ENCODE results near the gene CFAP54. TPM values are rescaled to one million over a fixed set of nuclear protein-coding genes. Genes with fewer than 3 reads are reported as not detected.
"Not testable (repeated sequence)": the region's sequence is repeated elsewhere in the genome, so short reads cannot be mapped to it uniquely, and the experiment has no call there.

The CFAP54 gene
- total RNA-seq, 4 donors from 2014 or later: 0.22 to 0.62 (median 0.57) TPM; not detected in 1

- H3K4me1 ChIP-seq: peaks cover 0 to 11% (median 0%) of the 10 kb centered on the region in 3 donors
- no peak for DNase-seq
- H3K27ac ChIP-seq: peak overlapping the region in 2 of 4 donors; percentile 6 to 13
- intact Hi-C loops (cut with DNase I): no loop called here
- TF ChIP-seq POLR2A (IDR thresholded peaks at IDR 0.05) (no peak), CTCF (IDR thresholded peaks at IDR 0.05) (no peak)
- no peaks in the 10 kb centered on the region for H3K9me3 ChIP-seq
- H3K27me3 ChIP-seq: no peaks in the 10 kb centered on the region
- WGBS, 2 donors: 31 to 40% methylated on average over 8 to 9 of the region's 9 CpGs
- H3K4me3 ChIP-seq: peak overlapping the region; percentile 26 to 64 (median 35)
- no peaks in the 10 kb centered on the region for H3K36me3 ChIP-seq
Measured at GRCh38 chr12:96720363-96720705, 231.0 kb downstream of the CFAP54 start.

- H3K4me1 ChIP-seq; H3K27me3 ChIP-seq; H3K4me3 ChIP-seq; intact Hi-C loops (cut with DNase I); H3K9me3 ChIP-seq; H3K36me3 ChIP-seq; DNase-seq; H3K27ac ChIP-seq: not testable (repeated sequence)
- 90 to 94% methylated on average over 15 to 18 of the region's 23 CpGs for WGBS, 2 donors
Measured at GRCh38 chr12:96729466-96729865, 240.1 kb downstream of the CFAP54 start.

GRCh38 chr12:96729886-96730285, 240.5 kb downstream of the CFAP54 start:
- intact Hi-C loops (cut with DNase I): no loop called here
- H3K36me3 ChIP-seq: no peaks in the 10 kb centered on the region
- H3K27me3 ChIP-seq: no peaks in the 10 kb centered on the region
- H3K27ac ChIP-seq: no peak overlapping the region
- TF ChIP-seq CTCF (IDR thresholded peaks at IDR 0.05) (no peak), POLR2A (IDR thresholded peaks at IDR 0.05) (no peak)
- no peaks in the 10 kb centered on the region for H3K4me1 ChIP-seq
- no peak for DNase-seq
- no peaks in the 10 kb centered on the region for H3K9me3 ChIP-seq
- WGBS, 2 donors: 62 to 65% methylated on average over 2 of the region's 2 CpGs
- no peak overlapping the region for H3K4me3 ChIP-seq

GRCh38 chr12:96743606-96744005, 254.2 kb downstream of the CFAP54 start:
- no peaks in the 10 kb centered on the region for H3K36me3 ChIP-seq
- WGBS, 2 donors: 24 to 43% methylated on average over 4 of the region's 4 CpGs
- H3K4me3 ChIP-seq: no peak overlapping the region
- DNase-seq: no peak
- H3K27ac ChIP-seq: no peak overlapping the region
- no peaks in the 10 kb centered on the region for H3K4me1 ChIP-seq
- no peak for TF ChIP-seq POLR2A (IDR thresholded peaks at IDR 0.05)
- TF ChIP-seq CTCF (IDR thresholded peaks at IDR 0.05): no peak
- H3K27me3 ChIP-seq: no peaks in the 10 kb centered on the region
- H3K9me3 ChIP-seq: no peaks in the 10 kb centered on the region
- intact Hi-C loops (cut with DNase I): no loop called here

GRCh38 chr12:96749999-96750398, 260.6 kb downstream of the CFAP54 start:
- TF ChIP-seq POLR2A (IDR thresholded peaks at IDR 0.05): no peak
- no peak for TF ChIP-seq CTCF (IDR thresholded peaks at IDR 0.05)
- WGBS, 2 donors: 53% methylated on average over 1 of the region's 1 CpG; no CpG with 5 or more reads in 1 of the 2 donors
- intact Hi-C loops (cut with DNase I): no loop called here
- no peaks in the 10 kb centered on the region for H3K27me3 ChIP-seq
- H3K27ac ChIP-seq: no peak overlapping the region
- H3K4me3 ChIP-seq: no peak overlapping the region
- H3K9me3 ChIP-seq: no peaks in the 10 kb centered on the region
- no peaks in the 10 kb centered on the region for H3K4me1 ChIP-seq
- H3K36me3 ChIP-seq: no peaks in the 10 kb centered on the region
- no peak for DNase-seq

GRCh38 chr12:96751626-96752025, 262.2 kb downstream of the CFAP54 start:
- no peaks in the 10 kb centered on the region for H3K9me3 ChIP-seq
- H3K27me3 ChIP-seq: no peaks in the 10 kb centered on the region
- TF ChIP-seq POLR2A (IDR thresholded peaks at IDR 0.05) (no peak), CTCF (IDR thresholded peaks at IDR 0.05) (no peak)
- no peaks in the 10 kb centered on the region for H3K36me3 ChIP-seq
- no peaks in the 10 kb centered on the region for H3K4me1 ChIP-seq
- no peak overlapping the region for H3K4me3 ChIP-seq
- intact Hi-C loops (cut with DNase I): no loop called here
- H3K27ac ChIP-seq: no peak overlapping the region
- WGBS, 2 donors: 50 to 59% methylated on average over 4 of the region's 4 CpGs
- DNase-seq: no peak

All from esophagus squamous epithelium (tissue), 5 donors.